GM21367 (cell line): ENCODE results near the gene P2RY6.

Source experiments
- ATAC-seq: cut with Tn5 transposase; IDR thresholded peaks from one replicate; pipeline ENCODE4 v1.9.1; 2021; ENCODE audit not compliant: unreplicated experiment

P2RY6 gene

DNA sequence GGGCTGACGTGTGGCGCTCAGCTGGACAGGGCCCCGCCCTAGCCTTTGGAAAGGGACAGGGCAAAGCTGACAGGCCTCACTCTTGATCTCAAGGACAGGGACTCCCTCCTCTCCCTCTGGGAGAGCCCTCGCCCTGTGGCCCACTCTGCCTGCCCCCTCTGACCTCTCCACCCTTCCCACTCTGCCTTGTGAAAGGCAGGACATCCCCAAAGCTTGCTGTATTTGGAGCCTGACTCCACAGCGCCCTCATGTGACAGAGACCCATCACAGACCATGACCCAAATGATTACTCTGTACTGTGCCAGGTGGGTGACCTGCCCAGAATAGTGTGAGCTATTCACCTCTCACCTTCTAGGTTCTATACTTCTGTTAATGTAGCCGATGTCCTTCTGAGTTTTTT, 35.3 kb upstream of the P2RY6 start:
- no peak for ATAC-seq

DNA sequence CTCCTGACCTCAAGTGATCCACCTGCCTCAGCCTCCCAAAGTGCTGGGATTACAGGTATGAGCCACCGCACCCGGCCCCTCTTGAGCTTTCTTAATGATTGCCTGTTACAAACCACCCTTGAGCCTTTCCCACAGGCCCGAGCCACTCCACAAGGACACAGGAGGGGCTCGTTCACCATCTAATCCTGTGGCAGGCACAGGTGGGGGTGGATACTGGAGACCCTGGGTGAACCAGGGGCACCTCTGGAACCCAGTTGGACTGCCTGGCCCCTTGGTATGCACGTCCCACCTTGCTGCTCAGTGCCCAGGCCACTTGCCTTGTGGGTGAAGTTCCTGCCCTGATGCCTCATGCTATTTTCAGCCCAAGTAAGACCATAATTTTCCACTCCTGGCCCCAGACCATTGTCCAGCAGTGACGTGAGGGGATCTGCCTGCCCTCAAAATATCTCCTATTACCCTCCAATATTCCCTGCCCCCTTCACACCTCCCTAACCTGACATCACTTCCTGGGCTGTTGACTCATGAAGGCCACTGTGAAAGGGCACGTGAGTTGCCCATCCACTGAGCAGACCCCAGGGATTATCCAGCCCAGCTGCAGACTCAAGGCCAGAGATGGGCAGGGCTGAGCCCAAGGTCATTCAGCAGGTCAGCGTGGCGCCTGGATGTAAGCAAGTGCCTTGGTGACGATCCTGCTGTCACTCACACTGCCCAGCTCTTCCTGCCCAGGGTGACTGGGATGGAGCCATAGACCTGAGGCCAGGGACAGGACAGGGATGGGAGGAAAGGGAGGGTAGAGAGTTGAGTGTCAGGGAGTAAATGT, 34.5 kb upstream of the P2RY6 start:
- no peak for ATAC-seq

DNA sequence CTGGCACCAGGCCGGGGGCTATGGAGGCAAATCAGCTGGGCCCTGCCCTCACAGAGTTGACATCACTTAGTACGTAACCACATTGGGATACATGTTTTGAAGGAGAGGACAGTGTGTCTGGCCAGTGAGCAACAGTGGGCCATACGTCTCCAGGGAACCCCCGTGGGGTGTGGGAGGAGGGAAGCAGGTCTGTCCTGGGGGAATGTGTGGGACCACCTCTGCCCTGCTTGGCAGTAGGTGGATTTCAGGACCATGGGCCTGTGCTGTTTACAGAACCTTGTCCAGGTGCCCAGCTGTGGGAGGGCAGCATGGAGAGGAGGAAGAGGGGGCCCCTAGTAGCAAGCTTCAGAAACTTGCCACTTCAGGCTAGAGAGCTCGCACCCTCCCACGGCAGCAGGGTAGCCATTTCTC, 33.0 kb upstream of the P2RY6 start:
- ATAC-seq, result no peak

DNA sequence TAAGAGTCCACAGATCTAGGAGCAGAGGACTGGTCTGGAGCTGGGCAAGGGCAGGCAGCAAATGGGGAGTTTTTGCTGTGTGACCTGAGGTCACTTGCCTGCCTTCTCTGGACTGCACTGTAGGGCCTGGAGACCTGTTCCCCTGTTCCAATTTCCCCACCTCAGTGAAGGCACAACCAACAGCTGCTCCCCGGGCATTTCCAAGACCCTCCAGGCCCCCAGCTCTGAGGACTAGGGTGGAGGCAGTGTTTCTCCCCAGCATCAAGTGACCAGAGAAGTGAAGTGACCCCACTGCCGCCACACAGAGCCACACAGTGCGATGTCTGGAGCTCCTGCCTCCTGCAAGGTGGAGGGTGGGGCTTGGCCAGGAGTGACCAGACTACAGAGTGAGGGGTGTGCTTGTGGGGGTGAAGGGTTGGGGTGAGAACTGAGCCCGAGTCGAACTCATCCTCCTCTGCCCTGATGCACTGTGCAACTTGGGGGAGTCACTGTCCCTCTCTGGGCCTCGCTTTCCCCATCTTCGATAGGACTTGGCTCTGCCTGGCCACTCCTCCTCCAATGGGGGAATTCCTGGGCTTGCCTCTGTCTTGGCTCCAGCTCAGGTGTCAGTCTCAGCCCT, 32.5 kb upstream of the P2RY6 start:
- no peak for ATAC-seq

DNA sequence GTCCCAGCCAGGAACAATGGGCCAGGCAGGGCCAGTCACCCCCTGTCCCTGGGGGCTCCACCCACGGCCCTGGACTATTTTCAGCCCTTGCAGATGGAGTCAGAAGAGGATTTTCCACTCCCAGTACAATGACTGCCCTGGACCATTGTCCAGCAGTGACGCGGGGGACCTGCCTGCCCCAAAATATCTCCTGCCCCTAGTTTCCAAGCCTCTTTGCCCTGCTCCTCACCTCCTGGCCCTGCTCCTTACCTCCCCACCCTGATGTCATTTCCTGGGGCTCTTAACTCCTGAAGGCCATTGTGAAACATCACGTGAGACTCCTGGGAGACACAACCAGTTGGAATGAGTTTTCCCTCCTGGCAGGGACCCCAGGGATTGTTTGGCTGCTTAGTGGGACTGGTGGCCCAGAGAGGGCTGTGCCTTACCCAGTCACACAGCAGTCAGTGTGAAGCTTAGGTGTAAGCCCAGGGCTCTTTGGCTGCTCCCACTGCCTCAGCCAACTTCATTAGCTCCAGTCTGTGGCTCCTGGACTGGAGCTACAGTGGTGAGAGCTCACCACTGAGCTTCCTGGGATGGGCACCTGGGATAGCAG, 31.9 kb upstream of the P2RY6 start:
- ATAC-seq, result no peak

DNA sequence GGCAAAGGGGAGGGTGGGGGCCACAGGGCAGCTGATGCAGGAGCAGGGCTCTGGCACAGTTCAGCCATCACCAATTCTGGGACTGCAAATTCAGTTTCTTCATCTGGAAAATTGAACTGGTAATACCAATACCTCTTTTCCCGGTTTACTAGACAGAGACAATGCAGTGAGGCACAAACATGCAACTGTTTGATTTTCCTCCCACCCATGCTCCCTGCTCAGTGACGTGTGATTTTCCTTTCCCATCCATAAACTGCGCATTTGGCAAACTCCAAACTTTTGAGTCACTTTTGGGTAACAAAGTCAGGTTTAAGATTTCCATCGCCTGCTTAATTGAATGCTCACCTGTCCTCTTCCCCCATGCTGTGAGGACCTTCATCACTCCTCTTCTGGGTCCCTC, 30.8 kb upstream of the P2RY6 start:
- no peak for ATAC-seq

DNA sequence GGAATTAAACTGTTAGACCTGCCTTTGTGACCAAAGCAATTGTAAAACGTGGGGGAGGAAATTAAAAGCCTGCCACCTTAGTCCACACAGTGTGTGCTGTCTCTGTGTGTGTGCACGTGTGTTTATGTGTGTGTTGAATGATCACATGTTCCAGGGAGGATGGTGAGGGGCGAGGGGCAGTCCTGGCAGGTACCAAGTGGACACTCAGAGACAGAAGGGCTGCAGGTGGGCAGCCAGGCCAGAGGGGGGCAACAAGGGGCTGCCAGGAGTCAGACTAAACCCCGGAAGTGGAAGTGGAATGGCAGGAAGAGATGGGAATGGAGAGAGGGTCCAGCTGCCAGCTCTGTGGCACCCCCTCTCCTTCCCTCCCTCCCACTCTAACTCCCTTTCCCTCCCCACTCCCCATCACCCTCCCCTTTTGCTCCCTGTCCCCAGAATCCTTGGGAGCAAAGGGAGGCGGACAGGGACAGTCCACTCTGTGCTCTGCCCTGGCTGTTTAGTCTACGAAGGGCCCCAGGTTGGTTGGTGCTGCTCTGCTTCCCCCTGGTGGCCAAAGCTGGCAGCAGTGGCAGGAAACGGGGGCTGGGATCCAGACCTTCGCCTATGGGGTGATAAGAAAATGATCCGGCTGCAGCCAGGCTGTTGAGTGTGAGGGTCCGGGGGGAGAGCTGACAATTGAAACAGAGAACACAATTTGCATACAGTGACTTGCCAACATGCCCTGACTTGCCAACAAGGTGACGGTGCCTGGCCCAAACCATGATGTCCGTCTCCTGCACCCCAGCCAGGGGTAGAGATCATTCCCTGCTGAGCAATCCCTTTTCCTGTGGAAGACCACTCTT, 29.7 kb upstream of the P2RY6 start:
- no peak for ATAC-seq

DNA sequence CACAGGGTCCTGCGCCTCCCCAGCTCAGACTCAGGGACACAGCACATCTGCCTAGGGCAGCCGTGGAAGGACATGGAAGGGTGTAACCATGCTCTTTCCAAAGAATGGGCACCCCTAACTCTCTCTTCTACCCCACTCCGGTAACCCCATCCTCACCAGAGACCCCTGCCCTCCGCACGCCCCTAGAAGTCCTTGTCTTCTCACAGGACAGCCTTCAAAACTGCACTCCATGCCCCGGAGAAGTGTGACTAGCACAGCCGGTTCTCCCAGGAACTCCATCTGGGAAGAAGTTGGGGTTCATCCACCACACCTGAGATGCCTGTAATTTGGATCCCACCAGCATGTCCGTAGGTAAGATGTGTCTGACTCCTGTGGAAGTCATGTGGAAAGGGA, 29.0 kb upstream of the P2RY6 start:
- no peak for ATAC-seq

DNA sequence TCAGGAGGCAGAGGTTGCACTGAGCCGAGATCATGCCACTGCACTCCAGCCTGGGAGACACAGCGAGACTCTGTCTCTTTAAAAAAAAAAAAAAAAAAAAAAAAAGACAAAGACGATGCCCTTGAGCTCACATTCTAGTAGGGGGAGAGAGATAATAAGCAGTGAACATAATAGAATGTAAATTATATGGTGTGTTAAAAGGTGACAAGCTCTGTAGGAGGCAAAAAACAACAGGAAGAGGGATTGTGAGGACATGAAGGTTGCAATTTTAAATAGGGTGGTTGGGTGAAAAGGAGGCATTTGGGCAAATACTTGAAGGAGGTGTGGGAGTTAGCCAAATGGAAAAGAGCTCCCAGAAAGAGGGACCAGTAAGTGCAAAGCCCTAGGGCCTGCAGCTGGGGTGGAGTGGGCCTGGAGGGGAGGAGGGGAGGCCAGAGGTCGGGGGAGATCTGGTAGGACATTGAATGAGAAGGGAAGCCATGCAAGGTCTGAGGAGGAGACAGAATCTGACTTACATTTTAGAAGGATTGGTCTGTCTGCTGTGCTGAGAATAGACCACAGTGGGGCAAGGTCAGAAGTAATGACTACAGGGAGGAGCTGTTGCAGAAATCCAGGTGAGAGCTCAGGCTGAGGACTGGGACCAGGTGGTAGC, 27.4 kb upstream of the P2RY6 start:
- ATAC-seq, result no peak

DNA sequence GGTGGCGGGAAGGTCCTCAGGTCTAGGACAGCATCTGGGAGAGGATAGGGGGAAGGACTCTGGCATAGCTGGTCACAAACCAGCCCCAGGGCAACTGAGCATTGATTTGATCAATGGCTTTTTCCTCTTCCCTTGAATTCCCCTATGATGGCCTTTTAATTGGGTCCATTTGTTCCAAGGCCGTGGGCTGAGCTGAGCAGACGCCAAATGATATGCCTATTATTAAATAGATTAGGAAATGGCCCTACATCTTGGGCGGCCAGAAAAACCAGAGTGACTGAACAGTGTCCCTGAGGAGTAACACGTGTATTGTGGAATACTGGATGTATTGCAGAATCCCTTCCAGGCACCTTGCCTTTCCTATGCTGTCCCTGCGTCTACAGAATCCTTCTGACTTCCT, 26.7 kb upstream of the P2RY6 start:
- ATAC-seq, result no peak

DNA sequence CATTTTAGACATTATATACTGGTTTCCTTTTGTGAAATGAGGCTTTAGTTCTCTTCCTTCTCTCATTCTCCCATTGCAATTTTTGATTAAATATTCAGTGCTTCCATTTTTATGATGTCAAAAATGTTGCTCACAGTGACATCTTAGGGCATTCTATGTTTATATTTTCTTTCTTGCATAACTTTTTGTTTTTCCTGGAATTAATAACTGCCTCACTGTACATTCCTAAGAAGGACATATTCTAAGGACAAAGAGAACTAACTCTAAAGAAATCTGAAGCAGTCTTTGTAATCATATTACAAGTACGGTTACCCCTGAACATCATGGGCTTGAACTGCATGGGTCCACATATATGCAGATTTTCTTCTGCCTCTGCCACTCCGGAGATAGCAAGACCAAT, 25.8 kb upstream of the P2RY6 start:
- no peak for ATAC-seq

DNA sequence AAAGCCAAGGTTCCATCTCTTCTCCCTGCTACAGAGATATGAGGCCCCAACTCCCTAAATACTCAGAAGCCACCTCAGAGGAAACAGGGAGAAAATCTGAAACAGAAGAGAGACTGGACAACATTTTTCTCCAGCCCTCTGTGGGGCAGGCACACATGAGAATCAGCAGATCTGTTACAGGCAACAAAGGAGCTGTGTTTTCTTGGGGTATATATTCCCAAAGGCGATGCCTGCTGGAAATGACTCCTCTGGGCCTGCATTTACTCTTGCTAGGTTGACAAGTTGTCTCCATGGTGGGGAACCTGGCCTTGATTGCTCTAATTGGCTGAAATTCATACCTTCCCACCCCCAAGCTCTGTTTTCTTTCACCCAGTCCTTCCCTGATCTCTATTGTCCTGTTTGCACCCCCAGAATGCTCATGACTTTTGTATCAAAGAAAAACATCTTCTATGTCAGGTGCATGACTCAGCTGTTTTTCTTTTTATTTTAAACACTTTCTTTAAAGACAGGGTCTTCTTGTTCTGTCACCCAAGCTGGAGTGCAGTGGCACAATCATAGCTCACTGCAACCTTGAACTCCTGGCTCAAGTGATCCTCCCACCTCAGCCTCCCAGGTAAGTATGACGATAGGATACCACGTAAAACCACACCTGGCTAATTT, 23.5 kb upstream of the P2RY6 start:
- no peak for ATAC-seq

DNA sequence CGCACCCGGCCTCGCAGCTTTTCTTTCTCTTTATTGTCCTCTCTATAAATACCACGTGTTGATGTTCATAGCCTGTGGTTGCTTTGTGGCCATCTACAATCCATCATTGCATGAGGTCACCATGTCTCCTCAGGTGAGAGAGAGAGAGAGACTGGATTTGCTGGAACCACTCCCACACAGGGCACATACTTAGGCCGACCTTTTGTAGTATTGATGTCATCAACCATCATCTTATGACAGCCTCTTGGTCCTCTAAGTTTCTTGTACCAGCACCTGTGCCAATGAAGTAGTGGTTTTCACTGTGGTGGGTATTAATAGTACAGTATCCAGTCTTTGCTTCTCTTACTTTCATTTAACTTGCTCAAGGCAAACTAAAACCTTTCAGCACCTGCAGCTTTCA, 22.8 kb upstream of the P2RY6 start:
- no peak for ATAC-seq

DNA sequence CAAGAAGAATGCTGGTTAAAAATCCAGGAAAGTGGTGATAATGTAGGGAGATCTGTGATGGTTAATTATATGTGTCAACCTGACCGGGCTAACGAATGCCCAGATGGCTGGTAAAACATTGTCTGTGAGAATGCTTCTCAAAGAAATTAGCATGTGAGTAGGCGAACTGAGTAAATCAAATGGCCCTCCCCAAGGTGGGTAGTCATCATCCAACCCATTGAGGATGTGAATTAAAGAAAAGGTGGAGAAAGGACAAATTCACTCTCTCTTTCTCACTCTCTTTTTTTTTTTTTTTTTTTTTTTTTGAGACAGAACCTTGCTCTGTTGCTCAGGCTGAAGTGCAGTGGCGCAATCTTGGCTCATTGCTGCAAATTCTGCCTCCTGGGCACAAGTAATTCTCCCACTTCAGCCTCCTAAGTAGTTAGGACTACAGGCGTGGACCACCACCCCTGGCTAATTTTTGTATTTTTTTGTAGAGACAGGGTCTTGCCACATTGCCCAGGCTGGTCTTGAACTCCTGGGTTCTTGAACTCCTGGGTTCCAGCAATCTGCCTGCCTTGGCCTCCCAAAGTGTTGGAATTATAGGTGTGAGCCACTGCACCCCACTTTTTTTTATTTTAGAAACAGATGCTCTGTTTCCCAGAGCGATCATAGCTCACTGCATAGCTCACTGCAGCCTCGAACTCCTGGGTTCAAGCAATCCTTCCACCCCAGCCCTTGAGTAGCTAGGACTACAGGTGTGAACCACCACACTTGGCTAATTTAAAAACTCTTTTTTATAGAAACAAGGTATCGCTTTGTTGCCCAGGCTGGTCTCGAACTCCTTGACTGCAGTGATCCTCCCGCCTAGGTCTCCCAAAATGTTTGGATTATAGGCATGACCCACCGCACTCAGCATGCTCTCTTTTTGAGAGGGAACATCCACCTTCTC, 22.0 kb upstream of the P2RY6 start:
- ATAC-seq, result no peak

DNA sequence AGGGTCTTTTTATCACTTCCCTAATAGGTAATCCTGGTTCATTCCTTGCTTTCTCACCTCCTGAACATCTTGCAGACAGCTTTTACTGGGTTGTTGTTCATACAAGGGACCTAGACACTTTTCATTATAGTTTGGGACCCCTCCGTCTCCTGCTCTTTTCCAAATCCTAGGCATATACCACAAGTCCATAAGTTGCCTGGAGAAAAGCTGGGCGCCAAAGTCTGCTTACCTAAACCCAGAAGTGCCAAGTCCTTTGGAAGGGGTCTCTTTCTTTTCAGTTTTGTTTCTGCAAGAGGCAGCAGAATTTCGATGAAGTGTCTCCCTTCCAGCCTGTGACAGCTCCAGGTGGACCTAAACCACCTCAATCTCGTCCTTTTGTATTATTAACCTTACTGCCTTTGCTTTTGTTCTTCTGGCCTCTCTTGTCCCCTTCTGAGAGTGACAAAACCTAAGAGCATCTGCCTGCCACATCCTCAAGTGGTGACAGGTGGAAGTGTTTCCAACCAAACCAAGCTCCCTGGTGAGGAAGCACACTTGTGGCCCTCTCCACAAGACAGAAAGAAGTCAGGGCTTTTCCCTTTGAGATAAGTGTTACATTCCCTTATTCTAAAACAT, 19.5 kb upstream of the P2RY6 start:
- ATAC-seq, result no peak

DNA sequence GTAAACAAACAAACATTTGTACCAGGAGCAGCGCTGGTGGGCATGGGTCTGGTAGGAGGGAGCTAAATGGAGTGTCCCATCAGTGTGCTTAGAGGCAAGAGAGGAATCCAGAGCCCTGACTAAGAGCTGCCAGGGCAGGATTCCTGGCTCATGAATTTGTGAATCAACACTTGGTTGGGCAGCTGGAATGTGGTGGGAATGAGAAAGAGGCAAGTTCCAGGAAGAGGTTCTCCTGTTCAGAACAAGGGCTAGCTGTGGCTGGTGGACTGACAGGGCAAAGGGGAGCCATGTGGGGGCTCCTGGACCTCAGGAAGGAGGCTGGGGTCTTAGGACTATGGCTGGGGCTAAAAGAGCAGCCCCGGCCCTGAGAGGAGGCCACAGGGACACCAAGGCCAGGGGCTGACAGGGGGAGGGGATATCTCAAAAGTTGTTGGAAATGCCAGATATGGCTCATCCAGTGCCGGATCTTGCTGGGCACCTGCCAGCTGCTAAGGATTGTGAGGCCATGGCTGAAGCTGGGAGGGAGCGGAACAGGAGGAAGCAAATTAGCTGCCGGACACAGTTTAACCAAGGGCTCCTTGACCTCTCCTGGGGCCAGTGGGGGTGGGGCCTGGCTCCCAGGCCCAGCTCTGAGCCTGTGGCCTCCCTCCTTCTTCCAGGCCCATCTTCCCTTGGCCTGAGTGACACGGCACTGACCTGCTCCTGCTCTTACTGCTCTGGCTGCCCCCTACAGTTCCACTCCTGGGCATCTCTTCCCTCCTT, 14.6 kb upstream of the P2RY6 start:
- ATAC-seq, result no peak

DNA sequence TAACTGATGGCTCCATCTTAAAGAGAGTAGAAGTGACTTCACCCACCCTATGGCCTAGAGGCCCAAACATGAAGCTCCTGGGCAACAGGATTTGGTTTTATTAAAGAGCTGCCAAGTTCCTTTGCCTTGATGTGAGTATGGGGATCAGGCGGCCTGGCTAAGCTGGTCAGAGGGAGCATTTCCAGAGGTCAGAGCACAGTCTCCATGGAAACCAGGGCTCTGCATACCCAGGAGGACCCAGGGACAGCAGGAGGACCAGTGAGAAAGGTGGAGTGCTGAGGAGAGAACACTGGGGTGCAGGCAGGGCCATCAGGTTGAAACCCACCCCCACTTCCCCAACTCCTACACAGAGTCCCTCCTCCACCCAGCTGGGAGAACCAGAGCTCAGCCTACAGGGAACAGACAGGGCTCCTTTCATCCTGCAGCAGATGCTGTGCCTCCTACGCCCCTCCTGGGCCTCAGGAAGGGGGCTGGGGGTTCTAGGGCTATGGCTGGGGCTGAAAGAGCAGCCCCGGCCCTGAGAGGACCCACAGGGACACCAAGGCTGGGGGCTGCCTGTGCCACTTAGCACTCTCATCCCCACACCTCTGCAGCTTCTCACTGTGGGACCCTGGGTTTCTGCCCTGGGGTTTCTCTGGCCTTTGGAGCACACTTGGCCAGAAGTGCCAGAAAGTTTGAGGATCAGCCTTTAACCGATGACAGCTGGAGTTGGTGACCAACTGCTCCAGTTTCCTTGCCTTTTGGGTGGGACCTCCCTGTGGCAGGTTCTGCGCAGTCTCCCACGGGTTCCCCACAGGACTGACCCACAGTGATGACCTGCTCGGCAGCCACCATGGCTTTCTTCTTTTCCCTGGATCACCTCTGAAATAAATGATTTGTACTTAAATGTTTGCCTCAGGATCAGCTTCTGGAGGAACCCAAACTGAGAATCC, 13.8 kb upstream of the P2RY6 start:
- no peak for ATAC-seq
